Measurements from ENCODE around the gene IL31. TPM values are rescaled to one million over a fixed set of nuclear protein-coding genes. Genes with fewer than 3 reads are reported as not detected.

Gene IL31
- total and polyA plus RNA-seq, 3 donors from 2014 or later: 0.38 TPM; not detected in 2

GRCh38 chr12:122189626-122190475 is 15.8 kb upstream of the IL31 start:
- no peak overlapping the region for H3K4me3 ChIP-seq
- DNase-seq: no peak
- H3K4me1 ChIP-seq: no peaks in the 10 kb centered on the region
- intact Hi-C loops (cut with DNase I; ENCODE audit: low total_unique reads): no loop called here
- H3K27ac ChIP-seq: no peak overlapping the region
- no peaks in the 10 kb centered on the region for H3K9me3 ChIP-seq
- WGBS, 2 donors: 82 to 86% methylated on average over 14 to 34 of the region's 34 CpGs
- no peaks in the 10 kb centered on the region for H3K36me3 ChIP-seq (ENCODE audit: low read depth, missing control alignments)
- H3K27me3 ChIP-seq: no peaks in the 10 kb centered on the region
- no peak for TF ChIP-seq POLR2A (IDR thresholded peaks at IDR 0.05)
- TF ChIP-seq, protein P1, sequence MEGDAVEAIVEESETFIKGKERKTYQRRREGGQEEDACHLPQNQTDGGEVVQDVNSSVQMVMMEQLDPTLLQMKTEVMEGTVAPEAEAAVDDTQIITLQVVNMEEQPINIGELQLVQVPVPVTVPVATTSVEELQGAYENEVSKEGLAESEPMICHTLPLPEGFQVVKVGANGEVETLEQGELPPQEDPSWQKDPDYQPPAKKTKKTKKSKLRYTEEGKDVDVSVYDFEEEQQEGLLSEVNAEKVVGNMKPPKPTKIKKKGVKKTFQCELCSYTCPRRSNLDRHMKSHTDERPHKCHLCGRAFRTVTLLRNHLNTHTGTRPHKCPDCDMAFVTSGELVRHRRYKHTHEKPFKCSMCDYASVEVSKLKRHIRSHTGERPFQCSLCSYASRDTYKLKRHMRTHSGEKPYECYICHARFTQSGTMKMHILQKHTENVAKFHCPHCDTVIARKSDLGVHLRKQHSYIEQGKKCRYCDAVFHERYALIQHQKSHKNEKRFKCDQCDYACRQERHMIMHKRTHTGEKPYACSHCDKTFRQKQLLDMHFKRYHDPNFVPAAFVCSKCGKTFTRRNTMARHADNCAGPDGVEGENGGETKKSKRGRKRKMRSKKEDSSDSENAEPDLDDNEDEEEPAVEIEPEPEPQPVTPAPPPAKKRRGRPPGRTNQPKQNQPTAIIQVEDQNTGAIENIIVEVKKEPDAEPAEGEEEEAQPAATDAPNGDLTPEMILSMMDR (IDR thresholded peaks at IDR 0.05): no peak

DNA sequence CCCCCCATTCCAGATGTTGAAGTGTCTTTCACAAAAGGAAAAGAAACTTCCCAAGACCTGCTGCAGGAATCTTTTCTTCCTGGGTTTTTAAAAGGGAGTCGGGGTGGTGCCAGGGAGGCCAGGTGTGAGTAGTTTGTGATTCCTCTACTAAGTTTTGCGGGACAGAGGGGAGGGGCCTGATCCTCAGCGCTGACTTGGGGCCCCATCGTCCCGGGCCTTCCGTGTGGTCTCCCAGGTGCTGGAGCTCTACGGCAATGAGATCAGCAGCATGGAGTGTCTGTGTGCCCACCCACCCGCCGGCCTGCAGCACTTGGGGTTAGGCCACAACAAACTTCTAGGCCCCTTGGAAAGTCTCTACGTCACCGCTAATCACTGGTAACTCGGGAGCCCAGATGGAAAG is 13.4 kb upstream of the IL31 start:
- no peak overlapping the region for H3K27ac ChIP-seq
- no peak for DNase-seq
- TF ChIP-seq, protein P1 (IDR thresholded peaks at IDR 0.05): no peak
- TF ChIP-seq POLR2A (IDR thresholded peaks at IDR 0.05): no peak
- no peaks in the 10 kb centered on the region for H3K36me3 ChIP-seq (ENCODE audit: low read depth, missing control alignments)
- WGBS, 2 donors: 77 to 80% methylated on average over 2 to 12 of the region's 12 CpGs
- no peaks in the 10 kb centered on the region for H3K4me1 ChIP-seq
- H3K27me3 ChIP-seq: no peaks in the 10 kb centered on the region
- no peak overlapping the region for H3K4me3 ChIP-seq
- intact Hi-C loops (cut with DNase I; ENCODE audit: low total_unique reads): no loop called here
- no peaks in the 10 kb centered on the region for H3K9me3 ChIP-seq

DNA sequence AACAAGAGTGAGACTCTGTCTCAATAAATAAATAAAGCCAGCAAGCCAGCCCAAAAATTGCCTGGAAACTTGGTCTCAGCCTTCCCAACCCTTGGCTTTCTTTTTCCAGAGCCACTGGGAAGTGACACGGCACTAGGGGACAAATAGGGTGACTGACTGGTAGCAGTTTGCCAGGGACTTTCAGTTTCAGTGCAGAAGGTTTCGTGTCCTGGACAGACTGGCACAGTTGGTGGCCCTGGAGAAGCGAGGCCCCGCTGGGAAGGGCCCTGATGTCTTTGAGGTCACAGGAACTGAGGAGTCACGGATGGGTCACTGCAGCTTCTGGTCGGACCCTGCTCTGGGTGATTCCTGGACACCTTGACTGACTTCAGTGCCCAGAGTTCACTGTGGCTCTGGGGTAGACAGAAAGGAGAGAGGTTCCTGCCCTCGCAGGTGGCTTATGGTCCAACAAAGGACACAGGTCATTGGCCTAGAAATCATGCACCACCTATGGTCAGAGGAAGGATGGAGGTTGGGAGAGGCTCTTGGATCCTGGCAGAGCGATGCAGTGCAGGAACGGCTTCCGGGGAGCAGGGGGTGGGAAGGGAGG is 11.6 kb upstream of the IL31 start:
- no peaks in the 10 kb centered on the region for H3K4me1 ChIP-seq
- no peak overlapping the region for H3K4me3 ChIP-seq
- WGBS, 2 donors: 83 to 95% methylated on average over 4 to 10 of the region's 10 CpGs
- H3K27ac ChIP-seq: no peak overlapping the region
- H3K9me3 ChIP-seq: no peaks in the 10 kb centered on the region
- intact Hi-C loops (cut with DNase I; ENCODE audit: low total_unique reads): no loop called here
- H3K36me3 ChIP-seq (ENCODE audit: low read depth, missing control alignments): no peaks in the 10 kb centered on the region
- H3K27me3 ChIP-seq: no peaks in the 10 kb centered on the region
- DNase-seq: no peak
- TF ChIP-seq, protein P1 (IDR thresholded peaks at IDR 0.05): no peak

DNA sequence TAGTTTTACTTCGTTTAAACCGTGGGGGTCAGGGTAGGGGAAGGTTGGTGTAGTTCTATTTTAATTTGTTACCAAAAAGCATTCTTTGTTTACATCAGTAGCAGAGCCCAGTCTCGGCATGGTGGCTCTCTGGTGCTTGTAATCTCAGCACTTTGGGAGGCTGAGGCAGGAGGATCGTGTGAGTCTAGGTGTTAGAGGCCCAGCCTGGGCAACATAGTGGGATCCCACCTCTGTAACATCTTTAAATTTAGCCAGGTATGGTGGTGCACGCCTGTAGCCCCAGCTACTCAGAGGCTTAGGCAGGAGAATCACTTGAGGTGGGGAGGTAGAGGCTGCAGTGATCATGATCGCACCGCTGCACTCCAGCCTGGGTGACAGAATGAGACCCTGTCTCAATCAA is 11.1 kb upstream of the IL31 start:
- WGBS, 2 donors: 92 to 97% methylated on average over 7 of the region's 7 CpGs
- no peak for TF ChIP-seq POLR2A (IDR thresholded peaks at IDR 0.05)
- TF ChIP-seq, protein P1 (IDR thresholded peaks at IDR 0.05): no peak
- intact Hi-C loops (cut with DNase I; ENCODE audit: low total_unique reads): no loop called here
- no peaks in the 10 kb centered on the region for H3K36me3 ChIP-seq (ENCODE audit: low read depth, missing control alignments)
- H3K4me3 ChIP-seq: no peak overlapping the region
- no peaks in the 10 kb centered on the region for H3K4me1 ChIP-seq
- no peaks in the 10 kb centered on the region for H3K27me3 ChIP-seq
- H3K27ac ChIP-seq: no peak overlapping the region
- no peak for DNase-seq
- no peaks in the 10 kb centered on the region for H3K9me3 ChIP-seq

Measured in testis (tissue), 3 donors.